CD14-positive monocyte (primary cell): ENCODE data around the gene LINS1. TPM values are rescaled to one million over a fixed set of nuclear protein-coding genes. Genes with fewer than 3 reads are reported as not detected.

ENCODE experiments used
- DNase-seq, 3 donors: peaks; one replicate each; pipeline ENCODE4 v3.0.0-alpha.2; 2011 to 2022
- H2AFZ ChIP-seq: 2 replicates; pipeline ENCODE4 v1.6.0; 2012; ENCODE audit warnings: mild to moderate bottlenecking, low read depth, low read length, inconsistent platforms; ENCODE audit not compliant: insufficient read depth, poor library complexity, severe bottlenecking
- H3K27ac ChIP-seq, 2 donors: 1 replicate in 1 of 2; 2 replicates in 1 of 2; pipeline ENCODE4 v1.5.1; 2012 to 2013; ENCODE audit warnings: low read length in 2 of 2, control low read depth in 1 of 2, inconsistent platforms in 1 of 2, low read depth in 1 of 2, mild to moderate bottlenecking in 1 of 2
- H3K27me3 ChIP-seq, 2 donors: one replicate each; pipeline versions ENCODE4 v1.6.0 to v1.6.1; 2011 to 2013; ENCODE audit warnings: low read length in 2 of 2; ENCODE audit not compliant: control insufficient read depth in 2 of 2, insufficient read depth in 2 of 2
- H3K36me3 ChIP-seq, 2 donors: replicated peaks in 1 of 2; 1 replicate in 1 of 2; 2 replicates in 1 of 2; pipeline versions ENCODE4 v1.5.1 to v1.6.1; 2012 to 2013; ENCODE audit warnings: low read length in 2 of 2, control low read depth in 1 of 2, inconsistent platforms in 1 of 2, mild to moderate bottlenecking in 1 of 2; ENCODE audit not compliant: insufficient read depth in 2 of 2, control insufficient read depth in 1 of 2
- H3K4me1 ChIP-seq, 2 donors: 1 replicate in 1 of 2; 2 replicates in 1 of 2; pipeline versions ENCODE4 v1.5.1 to v1.6.1; 2012 to 2013; ENCODE audit warnings: low read length in 2 of 2, control low read depth in 1 of 2, inconsistent platforms in 1 of 2, mild to moderate bottlenecking in 1 of 2, moderate library complexity in 1 of 2; ENCODE audit not compliant: insufficient read depth in 2 of 2, control insufficient read depth in 1 of 2
- H3K4me2 ChIP-seq: replicated peaks from 2 replicates; pipeline ENCODE3; 2012; ENCODE audit warnings: low read length, moderate library complexity, mild to moderate bottlenecking; ENCODE audit not compliant: poor library complexity, severe bottlenecking; ENCODE audit errors: extremely low read depth
- H3K4me3 ChIP-seq, 3 experiments: fragments of 200-600 bp in 1 of 3; sonication (generic) in 1 of 3; replicated peaks in 1 of 3; 1 replicate in 2 of 3; 2 replicates in 1 of 3; pipeline ENCODE4 v1.5.1; 2011 to 2013; ENCODE audit warnings: low read length in 3 of 3, mild to moderate bottlenecking in 3 of 3, control low read depth in 2 of 3, low read depth in 2 of 3, inconsistent platforms in 1 of 3, moderate library complexity in 1 of 3
- H3K79me2 ChIP-seq: 2 replicates; pipeline ENCODE4 v1.6.0; 2012; ENCODE audit warnings: mild to moderate bottlenecking, control low read depth, inconsistent platforms, low read length, moderate library complexity; ENCODE audit not compliant: insufficient read depth
- H3K9ac ChIP-seq: 2 replicates; pipeline ENCODE4 v1.6.0; 2017; ENCODE audit warnings: low read length, mild to moderate bottlenecking; ENCODE audit not compliant: insufficient read depth, poor library complexity, severe bottlenecking
- H3K9me3 ChIP-seq, 2 donors: replicated peaks in 1 of 2; 1 replicate in 1 of 2; 2 replicates in 1 of 2; pipeline versions ENCODE4 v1.5.1 to v1.6.1; 2012 to 2013; ENCODE audit warnings: low read length in 2 of 2, control low read depth in 1 of 2; ENCODE audit not compliant: control insufficient read depth in 1 of 2, insufficient read depth in 1 of 2
- H4K20me1 ChIP-seq: 2 replicates; pipeline ENCODE4 v1.6.0; 2012; ENCODE audit warnings: mild to moderate bottlenecking, low read length, control low read depth, moderate library complexity; ENCODE audit not compliant: insufficient read depth
- H3K27ac Mint-ChIP-seq, 7 donors: one replicate each; pipeline ENCODE4 v1.8.0; 2020; ENCODE audit warnings: mild to moderate bottlenecking in 7 of 7, mixed read lengths in 7 of 7, moderate library complexity in 6 of 7, inconsistent platforms in 2 of 7
- H3K27me3 Mint-ChIP-seq, 3 donors: one replicate each; pipeline ENCODE4 v1.8.0; 2021 to 2022; ENCODE audit warnings: low read depth in 3 of 3, mild to moderate bottlenecking in 3 of 3, mixed read lengths in 3 of 3, moderate library complexity in 3 of 3, inconsistent platforms in 1 of 3
- H3K36me3 Mint-ChIP-seq, 2 donors: one replicate each; pipeline ENCODE4 v1.8.0; 2020; ENCODE audit warnings: mixed read lengths in 2 of 2, inconsistent platforms in 1 of 2, mild to moderate bottlenecking in 1 of 2
- H3K4me1 Mint-ChIP-seq: one replicate; pipeline ENCODE4 v1.8.0; 2020; ENCODE audit warnings: mild to moderate bottlenecking, mixed read lengths
- H3K4me3 Mint-ChIP-seq, 2 donors: one replicate each; pipeline ENCODE4 v1.8.0; 2020; ENCODE audit warnings: mild to moderate bottlenecking in 2 of 2, mixed read lengths in 2 of 2, moderate library complexity in 1 of 2
- H3K9me3 Mint-ChIP-seq, 7 donors: one replicate each; pipeline ENCODE4 v1.8.0; 2020 to 2022; ENCODE audit warnings: mixed read lengths in 7 of 7, mild to moderate bottlenecking in 6 of 7, moderate library complexity in 6 of 7, inconsistent platforms in 2 of 7
- CTCF ChIP-seq: fragments of 200-600 bp; IDR thresholded peaks from one replicate; pipeline ENCODE4 v1.8.0; 2022; ENCODE audit warnings: antibody characterized with exemption, mild to moderate bottlenecking
- WGBS: methylation state at CpG from one replicate; pipeline ENCODE4 v1.1.5; 2013; ENCODE audit warnings: missing lambda C conversion rate; ENCODE audit not compliant: insufficient coverage; 5-methylcytosine and 5-hydroxymethylcytosine counted together
- intact Hi-C, 2 donors: fragments of 100-400 bp; cut with micrococcal nuclease; formaldehyde crosslinking; loops; one replicate each; pipeline versions ENCODE4 v1.15.0 to v1.15.1; 2023
- polyA plus RNA-seq, 3 donors: library from polyadenylated mRNA; depleted of rRNA in 1 of 3; unstranded in 2 of 3; stranded (reverse) in 1 of 3; fragments of 300-500 nt in 2 of 3; fragments of >200 nt in 1 of 3; fragmentation: Illumina TruSeq in 2 of 3; gene quantifications; 1 replicate in 2 of 3; 2 replicates in 1 of 3; pipeline ENCODE4 v1.2.3, GENCODE V29; 2012 to 2021

LINS1 gene
- polyA plus RNA-seq, 3 donors = 4.2 to 8.8 (median 7.6) TPM

DNA sequence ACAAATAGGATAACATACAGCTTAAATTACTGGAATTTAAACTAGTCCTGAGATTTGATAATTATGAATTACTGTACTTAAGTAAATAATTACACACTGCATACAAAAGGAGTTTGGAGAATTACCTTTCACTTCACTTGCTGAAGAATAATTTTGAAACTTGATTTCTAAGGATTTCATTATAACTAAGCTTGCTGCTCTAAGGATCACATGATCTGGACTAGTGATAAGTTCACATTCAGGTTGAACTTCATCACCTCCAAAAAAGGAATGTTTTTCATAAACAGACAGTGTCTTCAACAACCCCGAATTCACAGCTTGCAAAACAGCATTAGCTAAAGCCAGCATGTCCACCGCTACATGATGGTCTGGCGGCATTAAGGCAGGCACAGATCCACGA lies 28.5 kb downstream of the LINS1 start:
- Histone ChIP-seq H3K4me2 (no peak overlapping the region), H3K9ac (no peak overlapping the region), H3K36me3 (peaks cover 23 to 54% of the 10 kb centered on the region in 2 donors), H3K4me1 (no peaks in the 10 kb centered on the region), H3K79me2 (no peaks in the 10 kb centered on the region), H3K27ac (no peak overlapping the region), H3K27me3 (no peaks in the 10 kb centered on the region), H3K9me3 (no peaks in the 10 kb centered on the region), H3K4me3 (no peak overlapping the region), H4K20me1 (no peaks in the 10 kb centered on the region), H2AFZ (no peak overlapping the region)
- Mint-ChIP-seq H3K4me1 (no peaks in the 10 kb centered on the region), H3K9me3 (no peaks in the 10 kb centered on the region), H3K4me3 (no peak overlapping the region), H3K27ac (no peak overlapping the region), H3K27me3 (no peaks in the 10 kb centered on the region), H3K36me3 (peaks cover 53 to 64% of the 10 kb centered on the region in 2 donors)
- no peak for DNase-seq
- intact Hi-C loops = loop anchor here (5.0 kb wide), 2 partner anchors 226 to 231 kb away; partner anchors contain the start of gene ADAMTS17 (in 1 of the 2)
- no peak for TF ChIP-seq CTCF
- 100% methylated on average over 1 of the region's 4 CpGs for WGBS

- H3K27ac ChIP-seq = no peak overlapping the region
- intact Hi-C loops = loop anchor here (5.0 kb wide), 2 partner anchors 225 to 230 kb away; partner anchors contain the start of gene ADAMTS17 (in 1 of the 2)
These were observed 29.5 kb downstream of the LINS1 start for GRCh38 chr15:100572362-100572983.

More at GRCh38 chr15:100572362-100572983, 29.5 kb downstream of the LINS1 start:
- Mint-ChIP-seq H3K27me3 (no peaks in the 10 kb centered on the region), H3K27ac (no peak overlapping the region), H3K4me1 (no peaks in the 10 kb centered on the region), H3K9me3 (no peaks in the 10 kb centered on the region), H3K4me3 (no peak overlapping the region), H3K36me3 (peaks cover 57 to 65% of the 10 kb centered on the region in 2 donors)
- no peak overlapping the region for H2AFZ ChIP-seq
- no peak overlapping the region for H3K4me3 ChIP-seq
- no peaks in the 10 kb centered on the region for H3K27me3 ChIP-seq
- peak; percentile 88 for TF ChIP-seq CTCF
- peaks cover 23 to 62% of the 10 kb centered on the region in 2 donors for H3K36me3 ChIP-seq
- no peaks in the 10 kb centered on the region for H3K79me2 ChIP-seq
- no peak overlapping the region for H3K4me2 ChIP-seq
- DNase-seq = peak in 2 of 3 donors; percentile 3 to 62
- H3K9ac ChIP-seq = no peak overlapping the region
- H3K4me1 ChIP-seq = no peaks in the 10 kb centered on the region
- no peaks in the 10 kb centered on the region for H3K9me3 ChIP-seq
- no peaks in the 10 kb centered on the region for H4K20me1 ChIP-seq
- WGBS = no CpG with 5 or more reads among the region's 4 CpGs
